Measurements from ENCODE around the gene RBM39. TPM values are rescaled to one million over a fixed set of nuclear protein-coding genes. Genes with fewer than 3 reads are reported as not detected.
"Not testable (repeated sequence)": the region's sequence is repeated elsewhere in the genome, so short reads cannot be mapped to it uniquely, and the experiment has no call there.

Gene RBM39
- total RNA-seq, 1 experiment from 2014 or later, result 282 TPM

DNA sequence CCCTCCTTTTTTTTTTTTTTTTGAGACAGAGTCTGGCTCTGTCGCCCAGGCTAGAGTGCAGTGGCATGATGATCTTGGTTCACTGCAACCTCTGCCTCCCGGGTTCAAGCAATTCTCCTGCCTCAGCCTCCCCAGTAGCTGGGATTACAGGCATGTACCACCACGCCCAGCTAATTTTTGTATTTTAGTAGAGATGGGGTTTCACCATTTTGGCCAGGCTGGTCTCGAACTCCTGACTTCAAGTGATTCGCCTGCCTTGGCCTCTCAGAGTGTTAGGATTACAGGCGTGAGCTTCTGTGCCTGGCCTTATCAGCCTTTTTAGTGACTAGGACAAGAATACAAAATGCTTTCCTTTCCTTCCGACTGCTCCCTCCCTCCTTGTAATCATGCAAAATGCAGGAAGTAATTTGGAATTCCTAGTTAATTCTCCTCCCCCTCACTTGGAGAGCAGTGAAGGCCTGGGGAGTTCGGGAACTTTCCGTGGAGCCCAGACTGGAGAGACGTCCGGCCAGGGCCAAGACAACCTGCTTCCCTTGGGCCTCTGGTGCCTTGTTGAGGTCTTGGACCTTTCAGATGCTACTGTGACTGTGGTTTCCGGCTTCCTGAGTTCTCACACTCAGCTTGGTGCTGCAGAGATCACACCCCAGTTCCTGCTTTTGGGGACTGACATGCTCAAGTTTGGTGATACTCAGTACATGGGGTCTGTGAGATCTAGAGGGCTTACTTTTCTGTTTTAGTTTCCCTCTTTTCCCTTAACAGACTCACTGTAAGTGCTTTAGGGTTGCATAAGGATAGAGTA lies 25.8 kb upstream of the RBM39 start:
- no peaks in the 10 kb centered on the region for H3K27me3 ChIP-seq (ENCODE audit: control insufficient read depth, insufficient read depth, low read length)
- TF ChIP-seq POLR2AphosphoS5 (IDR thresholded peaks at IDR 0.05; ENCODE audit: low read depth, low read length), result no peak
- TF ChIP-seq TCF7L2 (IDR thresholded peaks at IDR 0.05; ENCODE audit: low read depth, low read length), result no peak
- no peak for TF ChIP-seq SIN3A (IDR thresholded peaks at IDR 0.05; ENCODE audit: borderline replicate concordance, insufficient read depth, low read depth, low read length)
- TF ChIP-seq REST (IDR thresholded peaks at IDR 0.05; ENCODE audit: insufficient read depth in 1 of 2, low read depth in 2 of 2, low read length in 1 of 2), result no peak
- TF ChIP-seq CTCF (IDR thresholded peaks at IDR 0.05), result no peak
- no peak overlapping the region for H3K4me3 ChIP-seq (ENCODE audit: low read depth in 2 of 2, low read length in 2 of 2)
- no peaks in the 10 kb centered on the region; the same call in 1 of the 2 replicates for H3K36me3 ChIP-seq (ENCODE audit: control insufficient read depth, insufficient read depth, low read length)
- intact Hi-C loops (cut with micrococcal nuclease; ENCODE audit: unreplicated experiment), result no loop called here
- POLR2A ChIA-PET, result no interaction called here
- CTCF ChIA-PET, result interaction anchor here (0.9 kb wide), 1 partner anchor 78 kb away, joined by 4 read pairs; no protein-coding TSS in a partner anchor
- BruUV-seq (replicated peaks), result no TSS peak
- peak overlapping the region; percentile 29; the same call in 1 of the 2 replicates for H3K27ac ChIP-seq (ENCODE audit: low read length)
- DNase-seq (ENCODE audit: low read depth, low spot score) (no peak), ATAC-seq (no peak)
- no peaks in the 10 kb centered on the region for H3K9me3 ChIP-seq (ENCODE audit: control insufficient read depth, insufficient read depth, low read depth, low read length)
- in situ Hi-C loops (cut with HindIII; ENCODE audit: low pct_unique_long_range_greater_than_20kb, low sequenced_read_pairs), result no loop called here
- peaks cover 19% of the 10 kb centered on the region for H3K4me1 ChIP-seq (ENCODE audit: control insufficient read depth, insufficient read depth, low read length)

- Histone ChIP-seq H3K4me3 (ENCODE audit: low read depth in 2 of 2, low read length in 2 of 2) (no peak overlapping the region), H3K27me3 (ENCODE audit: control insufficient read depth, insufficient read depth, low read length) (no peaks in the 10 kb centered on the region), H3K27ac (ENCODE audit: low read length) (no peak overlapping the region), H3K36me3 (ENCODE audit: control insufficient read depth, insufficient read depth, low read length) (no peaks in the 10 kb centered on the region), H3K4me1 (ENCODE audit: control insufficient read depth, insufficient read depth, low read length) (peaks cover 15% of the 10 kb centered on the region), H3K9me3 (ENCODE audit: control insufficient read depth, insufficient read depth, low read depth, low read length) (no peaks in the 10 kb centered on the region)
- no peak for ATAC-seq
- ChIA-PET CTCF (no interaction called here), POLR2A (interaction anchor here (0.6 kb wide), 1 partner anchor 29 kb away, joined by 5 read pairs; no protein-coding TSS in a partner anchor)
- TF ChIP-seq REST (IDR thresholded peaks at IDR 0.05; ENCODE audit: insufficient read depth in 1 of 2, low read depth in 2 of 2, low read length in 1 of 2) (no peak), POLR2AphosphoS5 (IDR thresholded peaks at IDR 0.05; ENCODE audit: low read depth, low read length) (no peak), TCF7L2 (IDR thresholded peaks at IDR 0.05; ENCODE audit: low read depth, low read length) (no peak), SIN3A (IDR thresholded peaks at IDR 0.05; ENCODE audit: borderline replicate concordance, insufficient read depth, low read depth, low read length) (no peak), CTCF (IDR thresholded peaks at IDR 0.05) (no peak)
- intact Hi-C loops (cut with micrococcal nuclease; ENCODE audit: unreplicated experiment), result no loop called here
- no TSS peak for BruUV-seq (replicated peaks)
- DNase-seq (ENCODE audit: low read depth, low spot score), result no peak
- in situ Hi-C loops (cut with HindIII; ENCODE audit: low pct_unique_long_range_greater_than_20kb, low sequenced_read_pairs), result no loop called here
Observed at GRCh38 chr20:35766843-35767242, 24.8 kb upstream of the RBM39 start.

- POLR2A ChIA-PET; ATAC-seq; CTCF ChIA-PET; H3K27me3 ChIP-seq (ENCODE audit: control insufficient read depth, insufficient read depth, low read length); BruUV-seq (replicated peaks); DNase-seq (ENCODE audit: low read depth, low spot score); H3K27ac ChIP-seq (ENCODE audit: low read length); in situ Hi-C loops (cut with HindIII; ENCODE audit: low pct_unique_long_range_greater_than_20kb, low sequenced_read_pairs); H3K4me3 ChIP-seq (ENCODE audit: low read depth in 2 of 2, low read length in 2 of 2); H3K36me3 ChIP-seq (ENCODE audit: control insufficient read depth, insufficient read depth, low read length); H3K9me3 ChIP-seq (ENCODE audit: control insufficient read depth, insufficient read depth, low read depth, low read length); intact Hi-C loops (cut with micrococcal nuclease; ENCODE audit: unreplicated experiment): not testable (repeated sequence)
- H3K4me1 ChIP-seq (ENCODE audit: control insufficient read depth, insufficient read depth, low read length), result peaks cover 15% of the 10 kb centered on the region
Observed at GRCh38 chr20:35764936-35765335, 22.9 kb upstream of the RBM39 start.

Measured in Panc1 (cell line).